HS-27A (cell line): Measurements from ENCODE around the gene IFT88.

Experiments
- DNase-seq: peaks from one replicate; pipeline ENCODE4 v3.0.0-alpha.2; 2012; ENCODE audit warnings: low read depth, missing footprints

IFT88 gene

DNA sequence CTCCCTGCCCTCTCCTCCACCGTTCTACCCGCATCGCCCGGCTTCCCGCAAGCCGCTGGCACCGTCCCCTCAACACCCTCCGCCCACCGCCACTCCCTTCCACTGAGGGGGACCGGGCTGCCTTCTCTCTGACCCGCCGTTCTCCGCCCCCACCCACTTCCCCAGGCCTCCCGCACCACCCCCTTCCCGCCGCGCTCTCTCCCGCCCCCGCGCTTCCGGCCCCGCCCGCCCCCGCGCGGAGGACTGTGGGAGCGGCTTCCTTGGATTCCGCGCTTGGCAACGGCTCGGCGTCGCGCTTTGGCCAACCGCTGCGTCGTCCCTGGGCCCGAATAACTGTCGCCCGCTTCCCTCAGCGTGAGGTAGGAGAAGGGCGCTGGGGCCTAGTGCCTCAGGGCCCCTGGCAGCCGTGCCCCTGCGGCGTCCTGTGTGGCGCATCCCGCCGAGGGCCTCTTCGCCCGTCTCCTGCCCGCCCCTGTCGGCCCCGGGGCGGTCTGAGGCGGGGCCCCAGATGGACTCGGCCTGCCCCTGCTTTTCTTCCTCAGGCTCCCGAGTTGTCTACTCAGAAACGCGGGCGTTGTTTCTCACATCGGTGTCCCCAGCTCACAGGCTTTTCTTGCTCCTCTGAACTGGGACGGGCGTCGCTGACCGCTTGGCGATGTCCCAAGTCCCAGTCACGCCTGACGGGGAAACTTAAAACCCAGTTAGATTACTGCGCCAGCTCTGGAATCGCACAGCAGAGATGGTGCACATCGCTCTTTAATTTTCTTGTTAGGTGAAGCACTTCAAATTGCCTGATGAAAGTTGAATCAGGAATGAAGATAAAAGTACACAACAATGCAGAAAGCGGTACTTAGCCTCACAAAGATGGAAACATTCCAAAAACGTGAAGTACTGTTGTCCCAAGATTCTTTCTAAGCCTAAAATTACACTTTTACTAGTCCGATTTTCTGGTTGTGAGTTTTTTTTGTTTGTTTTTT, at the start of gene IFT88:
Gene IFT88, plus strand, starts transcription at position 260 of the 977 bp plus-strand sequence. CDS start 7,229 bp downstream, outside the sequence.
- DNase-seq = peak; percentile 61

- DNase-seq = no peak
These were observed 48.3 kb upstream of the IFT88 start for GRCh38 chr13:20518660-20519100.

GRCh38 chr13:20519875-20520274, 47.1 kb upstream of the IFT88 start:
- no peak for DNase-seq

DNA sequence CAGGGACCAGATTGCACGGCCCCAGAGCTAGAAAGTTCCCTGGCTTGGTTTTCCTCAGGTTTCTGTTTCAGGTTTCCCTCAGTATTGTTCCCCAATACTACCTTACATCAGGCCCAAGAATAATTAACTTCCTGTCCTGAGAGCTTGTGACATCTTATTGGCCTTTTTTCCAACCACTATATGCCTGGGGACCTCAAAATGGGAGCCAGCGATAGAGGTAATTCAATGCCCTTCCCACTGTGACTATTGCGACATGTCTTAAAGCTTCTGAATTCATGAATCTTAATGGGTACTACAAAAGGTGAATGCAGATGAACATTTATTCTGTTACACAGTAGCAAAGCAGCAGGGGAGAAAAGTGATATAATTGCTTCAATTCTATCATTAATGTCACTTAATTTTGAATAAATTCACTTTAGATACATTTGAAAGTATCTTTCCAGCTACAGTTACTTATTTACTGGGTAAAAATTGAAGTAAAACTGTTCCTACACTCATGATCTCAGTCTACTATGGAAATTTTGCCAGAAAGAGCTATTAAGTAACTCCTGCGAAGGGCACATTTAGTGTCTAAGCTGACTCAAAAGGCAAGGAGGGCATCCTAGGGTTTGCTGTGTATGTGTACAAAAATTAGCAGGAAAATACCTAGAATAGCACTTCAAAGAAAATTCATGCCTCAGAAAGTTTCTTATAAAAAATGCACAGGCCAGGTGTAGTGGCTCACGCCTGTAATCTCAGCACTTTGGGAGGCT, 45.4 kb upstream of the IFT88 start:
- no peak for DNase-seq

GRCh38 chr13:20525144-20525600, 41.8 kb upstream of the IFT88 start:
- DNase-seq = no peak

DNA sequence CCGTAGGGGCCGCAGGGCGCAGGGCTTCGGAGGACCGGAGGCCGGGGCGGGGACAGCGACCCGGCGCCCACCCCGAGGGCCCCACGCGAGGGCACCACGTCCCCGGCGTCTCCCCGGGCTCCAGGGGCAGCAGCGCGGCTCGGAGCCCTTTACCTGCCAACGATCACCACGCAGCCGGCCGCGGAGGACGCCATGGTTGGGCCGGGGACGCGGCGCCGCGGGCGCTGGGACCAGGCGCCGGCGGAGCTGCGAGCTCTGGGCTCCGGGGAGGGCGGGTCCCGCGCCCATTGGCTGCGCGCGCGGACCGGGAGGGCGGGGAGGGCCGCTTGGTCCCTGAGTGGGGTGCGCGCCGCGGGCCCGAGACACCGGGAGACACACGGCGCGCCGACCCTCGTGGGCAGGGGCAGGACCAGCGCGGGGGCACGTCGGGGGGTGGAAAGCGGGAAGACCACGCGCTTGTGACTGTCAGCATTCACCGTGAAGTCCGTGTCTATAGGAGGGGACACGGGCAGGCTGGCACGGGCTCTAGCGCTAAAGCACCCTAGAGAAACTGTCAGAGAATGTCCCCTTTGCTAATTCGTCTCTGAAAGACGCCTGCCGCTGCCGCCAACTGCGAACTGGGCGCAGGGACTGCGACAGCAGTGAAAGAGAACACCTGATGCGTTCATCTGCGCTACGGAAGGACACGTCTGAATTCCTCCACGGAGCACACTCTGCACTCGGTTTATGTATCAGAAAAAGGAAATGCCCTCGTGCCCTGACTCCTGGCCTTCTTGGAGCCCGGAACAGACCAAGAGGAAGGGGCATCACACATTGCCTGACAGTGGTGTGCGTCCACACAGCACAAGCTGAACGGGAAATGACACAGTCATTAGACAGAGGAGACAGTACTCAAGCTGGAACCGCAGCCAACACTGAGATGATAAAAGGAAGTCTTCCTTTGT, 41.1 kb upstream of the IFT88 start, which contains the start of gene CRYL1:
Gene CRYL1, minus strand, starts transcription at position 257 of the 944 bp plus-strand sequence. Its CDS starts 63 bp downstream, at position 194.
- peak; percentile 8 for DNase-seq

- DNase-seq = no peak
These were observed 40.3 kb upstream of the IFT88 start for GRCh38 chr13:20526664-20527063.

DNA sequence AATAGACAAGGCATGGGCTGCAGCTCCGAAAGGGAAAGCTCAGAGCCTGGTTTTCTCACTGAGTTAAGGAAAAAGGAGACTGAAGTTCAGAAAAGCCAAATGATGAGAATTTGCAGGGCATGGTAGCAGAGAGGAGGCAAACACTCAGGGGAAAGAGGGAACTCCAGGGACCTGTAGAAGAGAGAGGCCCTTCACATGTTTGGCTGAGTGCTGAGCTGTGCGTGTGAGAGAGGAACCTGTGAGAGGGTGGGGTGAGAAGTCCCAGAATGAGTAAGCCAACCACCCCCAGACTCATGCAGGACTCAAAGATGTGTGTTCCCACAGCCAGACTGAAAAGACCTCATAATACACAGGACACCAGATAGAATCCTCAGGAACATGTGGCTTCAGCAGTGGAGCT, 38.5 kb upstream of the IFT88 start:
- DNase-seq = no peak

DNA sequence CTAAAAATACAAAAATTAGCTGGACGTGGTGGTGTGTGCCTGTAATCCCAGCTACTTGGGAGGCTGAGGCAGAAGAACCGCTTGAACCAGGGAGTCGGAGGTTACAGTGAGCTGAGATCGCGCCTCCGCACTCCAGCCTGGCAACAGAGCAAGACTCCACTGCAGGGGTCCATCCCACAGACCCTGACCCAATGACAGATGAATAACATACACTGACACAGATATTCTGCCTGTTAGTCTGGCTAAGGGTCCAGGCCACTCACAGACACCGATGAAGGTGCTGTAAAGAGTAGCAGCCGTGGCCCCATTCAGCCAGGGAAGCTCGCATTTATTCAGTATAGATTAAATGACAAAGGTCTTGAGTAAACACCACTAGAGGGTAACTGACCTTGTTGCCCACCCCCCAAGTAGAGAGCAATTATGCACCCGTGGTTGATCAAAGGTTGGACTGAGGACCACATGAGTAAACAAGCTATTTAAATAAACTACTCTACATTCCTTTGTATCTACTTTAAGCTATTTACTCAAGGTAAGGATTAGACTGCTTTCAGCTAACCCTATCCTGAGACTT, 32.8 kb upstream of the IFT88 start:
- DNase-seq = no peak

- DNase-seq = no peak
These were observed 30.0 kb upstream of the IFT88 start for GRCh38 chr13:20536992-20537391.

DNA sequence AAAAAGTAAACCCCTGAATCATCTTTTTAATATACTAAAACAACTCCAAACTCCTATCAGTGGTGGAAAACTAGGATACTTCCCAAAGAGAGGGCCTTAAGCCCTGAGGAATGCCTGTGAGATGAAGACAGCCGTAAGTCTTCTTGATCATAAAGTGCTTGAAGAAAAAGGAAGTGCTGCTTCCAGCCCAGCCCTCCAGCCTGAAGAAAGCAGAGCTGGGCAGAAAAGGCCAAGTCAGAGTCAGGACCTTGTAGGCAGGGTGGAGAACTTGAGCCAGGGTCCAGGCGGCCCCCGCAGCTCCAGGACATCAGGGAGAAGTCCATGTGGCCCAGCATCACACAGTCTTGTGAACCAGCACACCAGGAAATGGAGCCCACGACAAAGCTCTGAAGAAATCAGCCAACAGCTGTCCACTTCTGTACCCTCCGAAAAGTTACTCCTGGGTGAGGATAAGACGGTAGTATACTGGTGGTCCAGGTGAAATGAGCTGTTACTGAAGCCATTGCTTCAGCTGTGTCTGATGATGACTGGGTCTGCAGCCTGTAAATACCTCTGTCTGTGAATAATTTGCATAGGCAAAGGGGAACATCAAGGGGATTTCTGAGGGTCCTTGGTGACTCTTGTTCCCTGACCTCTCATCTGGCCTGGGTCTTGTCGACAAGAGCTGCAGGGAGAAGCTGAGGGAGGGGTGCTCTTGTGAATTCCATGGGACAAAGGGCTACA, 22.6 kb upstream of the IFT88 start:
- no peak for DNase-seq

DNA sequence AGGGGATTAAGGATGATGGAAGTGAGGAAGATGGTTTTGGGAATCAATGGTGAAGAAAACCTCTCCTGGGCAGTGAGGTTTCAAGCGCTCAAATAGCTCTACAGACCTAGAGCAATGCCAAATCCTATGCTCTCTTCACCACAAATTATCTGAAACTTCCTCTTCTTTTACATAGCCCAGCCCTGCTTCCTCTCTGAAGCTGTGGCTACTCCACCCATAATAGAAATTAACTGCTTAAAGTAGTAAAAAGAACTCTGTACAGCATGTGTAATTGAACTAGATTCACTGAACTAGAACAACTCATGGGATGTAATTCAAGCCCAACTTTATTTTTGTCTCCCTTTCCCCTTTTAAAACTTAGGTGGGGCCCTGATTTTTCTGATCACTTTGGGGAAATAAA, 20.4 kb upstream of the IFT88 start:
- DNase-seq = no peak

GRCh38 chr13:20547479-20547908, 19.5 kb upstream of the IFT88 start:
- DNase-seq = no peak

- DNase-seq = no peak
These were observed 16.2 kb upstream of the IFT88 start for GRCh38 chr13:20550799-20551198.

DNA sequence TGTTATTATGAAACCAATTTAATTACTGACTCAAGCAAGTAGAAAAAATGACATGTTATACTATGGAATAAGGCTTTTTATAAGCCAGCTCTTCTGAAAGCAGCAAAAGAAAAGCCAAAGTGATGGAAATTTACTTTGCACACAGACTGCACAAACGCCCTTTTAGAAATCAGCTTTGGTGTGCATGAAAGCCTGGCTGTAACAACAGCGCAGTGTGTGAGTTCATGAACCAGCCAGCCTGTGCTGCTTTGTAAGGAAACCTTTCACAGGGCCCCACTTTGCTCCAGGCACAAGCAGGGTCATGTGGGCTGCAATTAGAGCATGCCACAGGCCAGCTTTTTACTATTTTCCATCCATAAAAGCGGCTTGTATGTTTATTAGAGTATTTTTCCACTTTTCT, 13.6 kb upstream of the IFT88 start:
- DNase-seq = no peak

GRCh38 chr13:20558982-20559381, 8.0 kb upstream of the IFT88 start:
- no peak for DNase-seq

GRCh38 chr13:20559659-20560356, 7.1 kb upstream of the IFT88 start:
- no peak for DNase-seq

GRCh38 chr13:20561741-20562140, 5.2 kb upstream of the IFT88 start:
- DNase-seq = no peak

- no peak for DNase-seq
These were observed 1.7 kb upstream of the IFT88 start for GRCh38 chr13:20565115-20565736.
